CD4-positive, CD25-positive, alpha-beta regulatory T cell (primary cell): ENCODE results near the gene KBTBD4. TPM values are rescaled to one million over a fixed set of nuclear protein-coding genes. Genes with fewer than 3 reads are reported as not detected.
A peak's percentile ranks its signal among the peaks of the same experiment; 100 is the strongest.

ENCODE experiments used
- ATAC-seq, 2 donors: fragments of 150-1000 bp; cut with Tn5 transposase; one replicate each; pipeline ENCODE4 v1.10.0; 2021; ENCODE audit warnings: low read depth in 2 of 2, moderate number of reproducible peaks in 2 of 2, moderate library complexity in 1 of 2
- DNase-seq, 3 donors: peaks; one replicate each; pipeline versions ENCODE4 v3.0.0 to v3.0.0-alpha.2; 2012 to 2022; ENCODE audit warnings: mixed read lengths in 1 of 3
- H3K27ac ChIP-seq: one replicate; pipeline ENCODE4 v1.7.0; 2013; ENCODE audit warnings: mild to moderate bottlenecking, low read length; ENCODE audit not compliant: insufficient read depth, poor library complexity, severe bottlenecking
- H3K27me3 ChIP-seq: one replicate; pipeline ENCODE4 v1.7.0; 2013; ENCODE audit warnings: low read length; ENCODE audit not compliant: control insufficient read depth, insufficient read depth
- H3K36me3 ChIP-seq: one replicate; pipeline ENCODE4 v1.7.0; 2013; ENCODE audit warnings: mild to moderate bottlenecking, low read length, moderate library complexity; ENCODE audit not compliant: control insufficient read depth, insufficient read depth
- H3K4me1 ChIP-seq: 2 replicates; pipeline ENCODE4 v1.7.0; 2013; ENCODE audit warnings: mild to moderate bottlenecking, low read length; ENCODE audit not compliant: insufficient read depth, control insufficient read depth, poor library complexity, severe bottlenecking
- H3K4me3 ChIP-seq: one replicate; pipeline ENCODE4 v1.7.0; 2013; ENCODE audit warnings: low read depth, mild to moderate bottlenecking, low read length, moderate library complexity
- H3K9me3 ChIP-seq, 2 experiments: 1 replicate in 1 of 2; 2 replicates in 1 of 2; pipeline ENCODE4 v1.7.0; 2013; ENCODE audit warnings: low read length in 2 of 2, mild to moderate bottlenecking in 1 of 2, moderate library complexity in 1 of 2; ENCODE audit not compliant: control insufficient read depth in 2 of 2
- H3K27ac Mint-ChIP-seq, 3 donors: one replicate each; pipeline ENCODE4 v1.8.0; 2020 to 2022; ENCODE audit warnings: mild to moderate bottlenecking in 3 of 3, mixed read lengths in 3 of 3, moderate library complexity in 2 of 3
- H3K27me3 Mint-ChIP-seq: one replicate; pipeline ENCODE4 v1.8.0; 2022; ENCODE audit warnings: mild to moderate bottlenecking, mixed read lengths
- H3K36me3 Mint-ChIP-seq: one replicate; pipeline ENCODE4 v1.8.0; 2020; ENCODE audit warnings: mixed read lengths
- H3K4me1 Mint-ChIP-seq, 4 donors: one replicate each; pipeline ENCODE4 v1.8.0; 2020 to 2022; ENCODE audit warnings: mixed read lengths in 4 of 4, mild to moderate bottlenecking in 1 of 4
- H3K4me3 Mint-ChIP-seq, 4 donors: one replicate each; pipeline ENCODE4 v1.8.0; 2020 to 2022; ENCODE audit warnings: mild to moderate bottlenecking in 4 of 4, mixed read lengths in 4 of 4, moderate library complexity in 3 of 4
- H3K9me3 Mint-ChIP-seq, 7 donors: one replicate each; pipeline ENCODE4 v1.8.0; 2020 to 2022; ENCODE audit warnings: mixed read lengths in 7 of 7, mild to moderate bottlenecking in 3 of 7, moderate library complexity in 2 of 7
- polyA plus RNA-seq, 4 donors: library from polyadenylated mRNA; unstranded; fragments of 300-500 nt; fragmentation: Illumina TruSeq; gene quantifications; one replicate each; pipeline ENCODE4 v1.2.3, GENCODE V29; 2021
- total RNA-seq: library from RNA; stranded (reverse); gene quantifications from one replicate; pipeline ENCODE4 v1.2.3, GENCODE V29; 2022

KBTBD4 gene
- total and polyA plus RNA-seq, 5 donors from 2014 or later, result 23.7 to 54.4 (median 49.3) TPM

GRCh38 chr11:47573321-47573720 lies 5.4 kb downstream of the KBTBD4 start:
- Mint-ChIP-seq H3K27ac (peak overlapping the region in 1 of 3 donors; percentile 43), H3K4me1 (peaks cover 5 to 50% (median 15%) of the 10 kb centered on the region in 4 donors), H3K9me3 (no peaks in the 10 kb centered on the region), H3K27me3 (no peaks in the 10 kb centered on the region), H3K36me3 (peaks cover 13% of the 10 kb centered on the region), H3K4me3 (peak overlapping the region in 1 of 4 donors; percentile 57)
- DNase-seq (no peak), ATAC-seq (no peak)
- no peak overlapping the region for H3K4me3 ChIP-seq
- peaks cover 20% of the 10 kb centered on the region for H3K4me1 ChIP-seq
- H3K36me3 ChIP-seq, result peaks cover 48% of the 10 kb centered on the region
- H3K9me3 ChIP-seq, result no peaks in the 10 kb centered on the region
- no peaks in the 10 kb centered on the region for H3K27me3 ChIP-seq
- no peak overlapping the region for H3K27ac ChIP-seq

- DNase-seq, result no peak
- H3K27ac Mint-ChIP-seq, result no peak overlapping the region
- H3K27me3 Mint-ChIP-seq, result no peaks in the 10 kb centered on the region
- peaks cover 5 to 44% (median 15%) of the 10 kb centered on the region in 4 donors for H3K4me1 Mint-ChIP-seq
- H3K4me1 ChIP-seq, result peaks cover 15% of the 10 kb centered on the region
- H3K27me3 ChIP-seq, result no peaks in the 10 kb centered on the region
- H3K9me3 Mint-ChIP-seq, result no peaks in the 10 kb centered on the region
- H3K36me3 Mint-ChIP-seq, result peaks cover 13% of the 10 kb centered on the region
- H3K4me3 ChIP-seq, result no peak overlapping the region
- peak overlapping the region in 1 of 4 donors; percentile 57 for H3K4me3 Mint-ChIP-seq
- peaks cover 48% of the 10 kb centered on the region for H3K36me3 ChIP-seq
- no peaks in the 10 kb centered on the region for H3K9me3 ChIP-seq
- H3K27ac ChIP-seq, result no peak overlapping the region
- no peak for ATAC-seq
These were observed 6.0 kb downstream of the KBTBD4 start for GRCh38 chr11:47572715-47573255.

GRCh38 chr11:47571895-47572294 lies 6.9 kb downstream of the KBTBD4 start:
- Mint-ChIP-seq H3K27me3 (no peaks in the 10 kb centered on the region), H3K36me3 (peaks cover 13% of the 10 kb centered on the region), H3K27ac (no peak overlapping the region), H3K9me3 (no peaks in the 10 kb centered on the region), H3K4me3 (peak overlapping the region in 1 of 4 donors; percentile 45), H3K4me1 (peaks cover 6 to 39% (median 14%) of the 10 kb centered on the region in 4 donors)
- Histone ChIP-seq H3K4me3 (no peak overlapping the region), H3K27ac (no peak overlapping the region), H3K27me3 (no peaks in the 10 kb centered on the region), H3K36me3 (peaks cover 42% of the 10 kb centered on the region), H3K9me3 (no peaks in the 10 kb centered on the region), H3K4me1 (peaks cover 6% of the 10 kb centered on the region)
- ATAC-seq (no peak), DNase-seq (no peak)

DNA sequence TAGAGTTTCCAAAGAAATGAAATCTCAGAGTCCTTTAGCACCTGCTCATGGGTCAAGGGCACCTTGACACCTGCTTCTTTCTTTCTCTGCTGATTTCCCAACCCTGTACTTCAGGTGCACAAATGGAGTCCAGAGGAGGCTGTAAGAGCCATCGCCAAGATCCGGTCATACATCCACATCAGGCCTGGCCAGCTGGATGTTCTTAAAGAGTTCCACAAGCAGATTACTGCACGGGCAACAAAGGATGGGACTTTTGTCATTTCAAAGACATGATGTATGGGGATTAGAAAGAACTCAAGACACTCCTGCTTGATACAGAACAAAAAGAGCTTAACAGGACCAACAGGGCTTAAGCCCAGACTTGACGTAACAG lies 7.4 kb downstream of the KBTBD4 start:
- no peak for ATAC-seq
- Histone ChIP-seq H3K9me3 (no peaks in the 10 kb centered on the region), H3K4me1 (peaks cover 5% of the 10 kb centered on the region), H3K27ac (no peak overlapping the region), H3K4me3 (no peak overlapping the region), H3K36me3 (peaks cover 42% of the 10 kb centered on the region), H3K27me3 (no peaks in the 10 kb centered on the region)
- no peak for DNase-seq
- Mint-ChIP-seq H3K9me3 (no peaks in the 10 kb centered on the region), H3K27ac (peak overlapping the region in 1 of 3 donors; percentile 54), H3K27me3 (no peaks in the 10 kb centered on the region), H3K36me3 (peaks cover 13% of the 10 kb centered on the region), H3K4me1 (peaks cover 11 to 39% (median 19%) of the 10 kb centered on the region in 4 donors), H3K4me3 (peak overlapping the region in 2 of 4 donors; percentile 29 to 45)

DNA sequence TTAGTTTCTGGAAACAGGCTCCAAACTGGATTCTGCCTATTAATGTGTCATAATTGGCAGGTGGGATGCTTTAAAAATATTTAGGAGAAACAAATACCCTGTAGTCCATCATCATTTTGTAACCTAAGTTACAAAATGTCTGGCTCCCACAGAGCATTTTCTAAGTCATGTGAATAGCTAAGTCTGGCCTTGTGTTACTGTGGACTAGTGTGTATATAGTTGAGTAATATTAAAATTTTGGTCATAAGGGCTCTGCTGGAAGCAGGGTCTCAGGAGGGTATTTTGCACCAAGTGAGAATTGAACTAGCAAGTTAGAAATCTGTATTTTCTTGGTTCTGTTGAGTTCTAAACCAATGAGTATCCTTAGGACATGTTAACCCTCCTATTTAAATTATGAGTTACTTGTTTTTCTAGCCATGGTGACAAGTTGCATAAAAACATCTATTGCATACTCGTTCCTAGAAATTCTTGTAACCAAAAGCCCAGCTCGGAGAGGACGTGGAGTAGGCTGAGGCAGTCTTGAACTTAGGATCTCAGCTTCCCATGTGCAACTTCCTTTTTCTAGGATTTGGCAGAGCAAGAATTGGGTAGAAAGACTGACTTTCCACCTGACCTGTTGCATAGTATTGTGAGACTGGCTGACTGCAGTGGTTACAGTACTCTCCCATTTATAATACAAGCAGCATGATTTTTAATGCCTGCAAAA lies 8.0 kb downstream of the KBTBD4 start:
- Mint-ChIP-seq H3K9me3 (no peaks in the 10 kb centered on the region), H3K27ac (peak overlapping the region in 2 of 3 donors; percentile 5 to 54), H3K36me3 (peaks cover 13% of the 10 kb centered on the region), H3K4me3 (peak overlapping the region in 2 of 4 donors; percentile 29 to 45), H3K27me3 (no peaks in the 10 kb centered on the region), H3K4me1 (peaks cover 11 to 41% (median 20%) of the 10 kb centered on the region in 4 donors)
- H3K27ac ChIP-seq, result no peak overlapping the region
- ATAC-seq (no peak), DNase-seq (no peak)
- H3K36me3 ChIP-seq, result peaks cover 41% of the 10 kb centered on the region
- no peaks in the 10 kb centered on the region for H3K9me3 ChIP-seq
- H3K4me1 ChIP-seq, result peaks cover 9% of the 10 kb centered on the region
- no peaks in the 10 kb centered on the region for H3K27me3 ChIP-seq
- no peak overlapping the region for H3K4me3 ChIP-seq

GRCh38 chr11:47569646-47570045 lies 9.1 kb downstream of the KBTBD4 start:
- Mint-ChIP-seq H3K27ac (peak overlapping the region in 1 of 3 donors; percentile 67), H3K4me1 (peaks cover 11 to 39% (median 19%) of the 10 kb centered on the region in 4 donors), H3K9me3 (no peaks in the 10 kb centered on the region), H3K4me3 (peak overlapping the region in 1 of 4 donors; percentile 3), H3K36me3 (peaks cover 13% of the 10 kb centered on the region), H3K27me3 (no peaks in the 10 kb centered on the region)
- H3K36me3 ChIP-seq, result peaks cover 37% of the 10 kb centered on the region
- no peak for ATAC-seq
- H3K27me3 ChIP-seq, result no peaks in the 10 kb centered on the region
- no peak overlapping the region for H3K27ac ChIP-seq
- no peaks in the 10 kb centered on the region for H3K9me3 ChIP-seq
- DNase-seq, result no peak
- H3K4me1 ChIP-seq, result peaks cover 16% of the 10 kb centered on the region
- no peak overlapping the region for H3K4me3 ChIP-seq

DNA sequence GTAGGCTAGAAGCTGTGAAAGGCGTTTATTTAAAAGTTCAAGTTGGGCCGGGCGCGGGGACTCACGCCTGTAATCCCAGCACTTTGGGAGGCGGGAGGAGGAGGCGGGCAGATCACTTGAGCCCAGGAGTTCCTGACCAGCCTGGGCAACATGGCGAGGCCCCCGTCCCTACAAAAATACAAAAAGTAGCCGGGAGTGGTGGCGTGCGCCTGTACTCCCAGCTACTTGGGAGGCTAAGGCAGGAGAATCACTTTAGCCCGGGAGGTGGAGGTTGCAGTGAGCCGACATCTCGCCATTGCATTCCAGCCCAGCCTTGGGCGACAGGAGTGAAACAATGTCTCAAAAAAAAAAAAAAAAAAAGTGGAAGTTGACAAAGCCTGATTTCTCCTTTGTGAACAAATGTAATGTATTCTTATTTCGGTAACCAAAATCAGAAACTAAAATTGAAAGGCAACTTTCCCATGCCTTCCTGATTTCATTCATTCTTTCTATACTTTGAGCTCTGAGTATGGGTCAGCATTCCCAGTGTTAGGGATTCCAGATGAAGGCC lies 12.5 kb downstream of the KBTBD4 start:
- H3K27me3 Mint-ChIP-seq, result no peaks in the 10 kb centered on the region
- Histone ChIP-seq H3K4me1 (peaks cover 20% of the 10 kb centered on the region), H3K36me3 (peaks cover 10% of the 10 kb centered on the region), H3K27ac (peak overlapping the region; percentile 63), H3K9me3 (no peaks in the 10 kb centered on the region), H3K27me3 (no peaks in the 10 kb centered on the region), H3K4me3 (peak overlapping the region; percentile 64)
- H3K36me3 Mint-ChIP-seq, result no peaks in the 10 kb centered on the region
- H3K4me1 Mint-ChIP-seq, result peaks cover 9 to 41% (median 19%) of the 10 kb centered on the region in 4 donors
- H3K27ac Mint-ChIP-seq, result peak overlapping the region; percentile 80 to 92 (median 80)
- peak overlapping the region; percentile 84 to 97 (median 88) for H3K4me3 Mint-ChIP-seq
- DNase-seq (peak in 1 of 3 donors; percentile 35), ATAC-seq (no peak)
- no peaks in the 10 kb centered on the region for H3K9me3 Mint-ChIP-seq
